Mucosa of rectum (tissue), 2 donors: ENCODE results near the gene KMO.
A peak's percentile ranks its signal among the peaks of the same experiment; 100 is the strongest.

Source experiments
- H3K27ac ChIP-seq, 2 donors: one replicate each; pipeline ENCODE4 v1.7.0; 2013; ENCODE audit warnings: inconsistent platforms in 2 of 2, low read depth in 2 of 2, low read length in 2 of 2
- H3K27me3 ChIP-seq, 2 donors: one replicate each; pipeline ENCODE4 v1.7.0; 2013; ENCODE audit warnings: low read length in 2 of 2; ENCODE audit not compliant: control insufficient read depth in 2 of 2, insufficient read depth in 2 of 2
- H3K36me3 ChIP-seq, 2 donors: one replicate each; pipeline ENCODE4 v1.7.0; 2013; ENCODE audit warnings: low read length in 2 of 2; ENCODE audit not compliant: control insufficient read depth in 2 of 2, insufficient read depth in 2 of 2
- H3K4me1 ChIP-seq, 2 donors: one replicate each; pipeline ENCODE4 v1.7.0; 2013; ENCODE audit warnings: low read length in 2 of 2, mild to moderate bottlenecking in 1 of 2; ENCODE audit not compliant: control insufficient read depth in 2 of 2, insufficient read depth in 2 of 2
- H3K4me3 ChIP-seq, 2 donors: one replicate each; pipeline ENCODE4 v1.7.0; 2013; ENCODE audit warnings: low read length in 2 of 2
- H3K9ac ChIP-seq, 2 donors: one replicate each; pipeline ENCODE4 v1.7.0; 2013; ENCODE audit warnings: low read length in 2 of 2, low read depth in 1 of 2, mild to moderate bottlenecking in 1 of 2
- H3K9me3 ChIP-seq, 2 donors: one replicate each; pipeline ENCODE4 v1.7.0; 2013; ENCODE audit warnings: low read length in 2 of 2; ENCODE audit not compliant: control insufficient read depth in 2 of 2
- donor health status: healthy.
- donor health status: Normal muscosa, but diverticular disease.

KMO gene

DNA sequence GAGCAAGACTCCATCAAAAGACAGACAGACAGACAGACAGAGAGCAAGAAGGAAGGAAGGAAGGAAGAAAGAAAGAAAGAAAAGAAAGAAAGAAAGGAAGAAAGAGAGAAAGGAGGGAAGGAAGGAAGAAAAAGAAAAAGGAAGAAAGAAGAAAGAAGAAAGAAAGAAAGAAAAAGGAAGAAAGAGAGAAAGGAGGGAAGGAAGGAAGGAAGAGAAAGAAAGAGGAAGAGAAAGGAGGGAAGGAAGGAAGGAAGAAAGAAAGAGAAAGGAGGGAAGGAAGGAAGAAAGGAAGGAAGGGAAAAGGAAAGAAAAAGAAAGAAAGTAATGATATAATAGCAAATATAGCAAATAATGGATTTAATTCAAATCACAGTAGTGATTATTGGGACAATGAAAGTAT, 75.3 kb downstream of the KMO start:
- Histone ChIP-seq H3K4me1 (peaks cover 0 to 9% of the 10 kb centered on the region in 2 donors), H3K27ac (no peak overlapping the region), H3K9ac (no peak overlapping the region), H3K9me3 (no peaks in the 10 kb centered on the region), H3K27me3 (no peaks in the 10 kb centered on the region), H3K4me3 (no peak overlapping the region), H3K36me3 (peaks cover 0 to 7% of the 10 kb centered on the region in 2 donors)

DNA sequence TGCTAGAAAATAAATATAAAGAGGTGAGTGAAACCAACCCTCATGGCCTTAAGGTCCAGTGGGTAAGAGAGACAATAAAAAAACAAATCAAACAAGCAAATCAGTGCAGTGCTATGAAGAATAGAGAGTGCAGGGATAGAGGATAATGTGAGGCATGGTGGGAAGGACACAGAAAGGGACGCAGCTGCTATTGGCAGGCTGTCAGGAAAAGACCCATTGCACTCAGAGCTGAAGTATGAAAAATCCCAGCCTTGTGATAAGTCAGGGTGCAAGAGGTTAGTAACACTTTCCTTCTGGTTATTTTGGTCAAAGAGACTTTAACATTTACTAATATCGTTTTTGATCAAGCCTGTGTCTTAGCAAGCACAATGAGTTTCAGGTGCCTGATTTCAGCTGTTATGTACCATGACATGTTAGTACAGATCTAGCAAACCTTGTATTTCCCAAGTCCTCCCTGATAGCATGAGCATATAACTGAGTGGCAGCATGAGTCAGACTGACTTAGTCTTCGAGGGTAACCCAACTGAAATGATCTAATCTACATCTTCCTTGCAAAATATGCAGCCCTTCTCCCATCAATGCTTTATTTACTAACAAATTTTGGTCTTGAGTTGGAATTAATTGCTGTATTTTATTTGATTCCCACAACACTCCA, 76.3 kb downstream of the KMO start:
- H3K9me3 ChIP-seq, result no peaks in the 10 kb centered on the region
- no peak overlapping the region for H3K27ac ChIP-seq
- H3K27me3 ChIP-seq, result no peaks in the 10 kb centered on the region
- no peak overlapping the region for H3K9ac ChIP-seq
- H3K4me1 ChIP-seq, result peaks cover 0 to 9% of the 10 kb centered on the region in 2 donors
- peaks cover 0 to 5% of the 10 kb centered on the region in 2 donors for H3K36me3 ChIP-seq
- no peak overlapping the region for H3K4me3 ChIP-seq

GRCh38 chr1:241610056-241610815, 78.1 kb downstream of the KMO start:
- Histone ChIP-seq H3K4me3 (no peak overlapping the region), H3K36me3 (peaks cover 0 to 2% of the 10 kb centered on the region in 2 donors), H3K4me1 (peaks cover 3 to 14% of the 10 kb centered on the region in 2 donors), H3K27ac (no peak overlapping the region), H3K9ac (no peak overlapping the region), H3K9me3 (no peaks in the 10 kb centered on the region), H3K27me3 (no peaks in the 10 kb centered on the region)

- no peak overlapping the region for H3K27ac ChIP-seq
- H3K9ac ChIP-seq, result no peak overlapping the region
- H3K9me3 ChIP-seq, result no peaks in the 10 kb centered on the region
- H3K4me3 ChIP-seq, result no peak overlapping the region
- peaks cover 8 to 21% of the 10 kb centered on the region in 2 donors for H3K4me1 ChIP-seq
- no peaks in the 10 kb centered on the region for H3K36me3 ChIP-seq
- no peaks in the 10 kb centered on the region for H3K27me3 ChIP-seq
Observed at GRCh38 chr1:241611063-241611462, 78.9 kb downstream of the KMO start.

- no peaks in the 10 kb centered on the region for H3K27me3 ChIP-seq
- no peak overlapping the region for H3K4me3 ChIP-seq
- H3K4me1 ChIP-seq, result peaks cover 8 to 22% of the 10 kb centered on the region in 2 donors
- no peaks in the 10 kb centered on the region for H3K36me3 ChIP-seq
- H3K27ac ChIP-seq, result no peak overlapping the region
- H3K9me3 ChIP-seq, result no peaks in the 10 kb centered on the region
- no peak overlapping the region for H3K9ac ChIP-seq
Observed at GRCh38 chr1:241611736-241612135, 79.6 kb downstream of the KMO start.

DNA sequence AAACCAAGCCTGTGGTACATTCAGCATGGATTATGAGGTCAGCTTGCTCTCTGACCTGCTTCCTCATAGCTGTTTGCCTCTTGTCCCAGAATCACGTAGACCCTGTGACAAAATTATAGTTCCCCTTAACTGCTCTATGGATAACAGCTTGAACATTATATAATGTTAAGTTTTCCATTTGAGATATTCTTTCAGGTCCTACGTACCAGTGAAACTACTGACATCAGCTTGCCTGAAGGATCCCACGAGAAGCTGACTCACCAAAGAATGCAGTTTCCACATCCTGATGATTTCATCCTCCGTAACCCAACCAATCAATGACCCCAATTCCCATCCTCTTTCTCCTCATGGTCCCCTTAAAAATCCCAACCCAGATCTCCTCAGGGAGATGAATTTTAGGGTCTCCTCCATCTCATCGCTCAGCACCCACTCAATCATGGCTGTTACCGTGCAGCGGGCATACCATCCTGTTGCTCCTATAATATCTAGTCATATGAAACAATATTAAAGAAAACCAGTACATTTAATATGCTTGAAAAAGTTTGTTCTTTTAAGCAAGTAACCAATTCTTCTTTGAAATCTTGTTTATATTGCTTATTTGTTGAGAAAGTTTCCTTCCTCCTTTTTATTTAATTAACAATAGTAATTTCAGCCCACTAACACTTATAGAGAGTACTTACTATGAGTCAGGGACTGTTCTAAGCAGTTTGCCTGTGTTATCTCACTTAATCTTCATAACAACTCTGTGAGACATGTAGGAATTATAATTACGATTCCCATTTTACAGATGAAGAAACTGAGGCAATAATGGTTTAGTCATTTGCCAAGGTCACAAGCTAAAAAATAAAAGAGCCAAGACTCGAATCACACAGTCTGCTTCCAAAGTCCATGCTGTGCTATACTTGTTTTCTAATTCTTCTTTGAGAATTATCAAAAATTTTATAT, 80.6 kb downstream of the KMO start:
- Histone ChIP-seq H3K36me3 (no peaks in the 10 kb centered on the region), H3K27ac (no peak overlapping the region), H3K9ac (no peak overlapping the region), H3K9me3 (no peaks in the 10 kb centered on the region), H3K27me3 (no peaks in the 10 kb centered on the region), H3K4me3 (no peak overlapping the region), H3K4me1 (peaks cover 8 to 22% of the 10 kb centered on the region in 2 donors)

DNA sequence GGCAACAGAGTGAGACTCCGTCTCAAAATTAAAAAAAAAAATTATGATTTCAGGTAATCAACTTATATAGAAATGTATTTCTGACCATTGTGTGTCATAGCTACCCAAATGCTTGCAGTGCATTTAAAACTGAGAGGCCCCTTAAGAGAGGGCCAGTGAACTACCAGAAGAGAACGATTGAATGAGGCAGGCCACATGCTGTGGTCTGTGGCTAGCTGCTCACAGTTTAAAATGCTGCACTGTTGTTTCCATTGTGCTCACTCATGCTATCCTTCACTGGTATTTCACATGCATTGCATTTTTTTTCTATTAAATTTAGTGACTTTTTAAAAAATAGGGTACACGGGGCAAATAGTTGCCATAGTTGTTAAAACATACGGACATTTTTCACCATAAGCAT, 82.0 kb downstream of the KMO start:
- Histone ChIP-seq H3K4me3 (no peak overlapping the region), H3K4me1 (peaks cover 8 to 28% of the 10 kb centered on the region in 2 donors), H3K9me3 (no peaks in the 10 kb centered on the region), H3K9ac (no peak overlapping the region), H3K27me3 (no peaks in the 10 kb centered on the region), H3K36me3 (no peaks in the 10 kb centered on the region), H3K27ac (no peak overlapping the region)

DNA sequence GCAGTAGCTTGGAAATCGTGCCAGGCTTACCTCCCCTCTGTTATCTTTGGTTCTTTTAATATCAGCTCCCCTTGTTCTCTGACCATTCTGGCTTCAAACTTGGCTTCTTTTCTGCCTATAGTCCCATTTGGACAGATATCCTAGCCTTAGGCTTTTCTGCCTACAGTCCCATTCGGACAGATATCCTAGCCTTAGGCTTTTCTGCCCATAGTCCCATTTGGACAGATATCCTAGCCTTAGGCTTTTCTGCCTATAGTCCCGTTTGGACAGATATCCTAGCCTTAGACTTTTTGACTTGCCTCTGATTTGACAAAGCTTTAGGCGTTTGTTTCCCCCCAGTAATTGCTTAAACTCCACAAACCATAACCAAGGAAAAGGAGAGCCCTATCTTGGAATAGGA, 82.4 kb downstream of the KMO start:
- H3K4me3 ChIP-seq, result no peak overlapping the region
- H3K27me3 ChIP-seq, result no peaks in the 10 kb centered on the region
- no peak overlapping the region for H3K9ac ChIP-seq
- H3K4me1 ChIP-seq, result peaks cover 8 to 32% of the 10 kb centered on the region in 2 donors
- H3K27ac ChIP-seq, result peak overlapping the region in 1 of 2 donors; percentile 9
- no peaks in the 10 kb centered on the region for H3K36me3 ChIP-seq
- H3K9me3 ChIP-seq, result no peaks in the 10 kb centered on the region

DNA sequence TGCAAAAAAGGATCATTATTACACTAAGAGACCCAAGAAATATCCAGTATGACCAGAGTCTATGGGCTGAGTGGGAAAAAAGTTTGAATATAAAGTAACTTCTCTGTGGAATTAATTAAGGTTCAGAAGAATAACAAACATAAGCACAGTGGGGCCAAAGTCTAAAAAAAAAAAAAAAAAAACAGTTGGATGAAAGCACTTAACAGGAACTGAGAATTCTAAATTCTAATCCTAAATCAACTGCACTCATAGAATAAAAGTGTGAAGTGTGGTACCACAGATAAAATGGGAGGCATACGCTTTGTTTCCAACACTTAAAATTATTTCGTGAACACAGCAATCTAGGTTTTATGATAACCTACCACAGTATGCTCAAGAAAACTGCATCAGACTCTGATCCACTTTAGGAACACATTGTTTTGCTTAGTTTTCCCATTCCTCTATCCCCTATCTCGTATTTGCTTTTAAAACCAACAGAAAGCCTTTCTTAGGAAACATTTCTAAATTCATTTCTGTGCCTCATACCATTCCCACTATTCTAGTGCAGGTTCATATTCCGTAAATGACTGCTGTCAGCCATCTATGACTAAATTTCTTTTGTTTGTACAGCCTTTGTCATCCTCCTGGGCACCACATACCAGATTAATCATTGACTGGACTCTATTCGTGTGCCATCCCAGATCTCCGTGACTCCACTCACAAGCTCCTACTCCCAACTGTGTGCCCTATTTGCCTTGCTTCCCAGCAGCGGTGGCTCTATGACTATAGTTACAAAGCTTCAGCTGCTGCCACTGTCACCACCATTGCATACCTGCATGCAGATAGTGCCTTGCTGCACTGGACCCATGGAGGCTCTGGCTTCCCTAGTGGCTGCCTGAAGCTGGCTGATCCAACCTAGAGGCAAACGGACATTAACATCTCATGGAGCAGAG, 83.1 kb downstream of the KMO start:
- H3K9me3 ChIP-seq, result no peaks in the 10 kb centered on the region
- H3K27ac ChIP-seq, result peak overlapping the region; percentile 21 to 38
- peak overlapping the region; percentile 42 to 51 for H3K4me3 ChIP-seq

More for the DNA sequence above, 83.1 kb downstream of the KMO start:
- H3K4me1 ChIP-seq, result peaks cover 8 to 30% of the 10 kb centered on the region in 2 donors
- no peak overlapping the region for H3K9ac ChIP-seq
- H3K27me3 ChIP-seq, result no peaks in the 10 kb centered on the region
- H3K36me3 ChIP-seq, result no peaks in the 10 kb centered on the region
